ENCODE measurements around the gene IQCN.

Gene IQCN

GRCh38 chr19:18233224-18233825 lies 40.9 kb downstream of the IQCN start:
- no peak for TF ChIP-seq CTCF (IDR thresholded peaks at IDR 0.05; ENCODE audit: low read depth, low read length, missing control alignments)
- H3K4me3 ChIP-seq (replicated peaks; ENCODE audit: low read depth, low read length): no peak overlapping the region
- DNase-seq (ENCODE audit: extremely low read depth, low read depth): no peak

GRCh38 chr19:18232540-18233223 lies 41.6 kb downstream of the IQCN start:
- DNase-seq (ENCODE audit: extremely low read depth, low read depth): no peak
- no peak for TF ChIP-seq CTCF (IDR thresholded peaks at IDR 0.05; ENCODE audit: low read depth, low read length, missing control alignments)
- H3K4me3 ChIP-seq (replicated peaks; ENCODE audit: low read depth, low read length): no peak overlapping the region

GRCh38 chr19:18231775-18232174 lies 42.5 kb downstream of the IQCN start:
- no peak overlapping the region for H3K4me3 ChIP-seq (replicated peaks; ENCODE audit: low read depth, low read length)
- DNase-seq (ENCODE audit: extremely low read depth, low read depth): no peak
- no peak for TF ChIP-seq CTCF (IDR thresholded peaks at IDR 0.05; ENCODE audit: low read depth, low read length, missing control alignments)

- DNase-seq (ENCODE audit: extremely low read depth, low read depth): no peak
- H3K4me3 ChIP-seq (replicated peaks; ENCODE audit: low read depth, low read length): no peak overlapping the region
- TF ChIP-seq CTCF (IDR thresholded peaks at IDR 0.05; ENCODE audit: low read depth, low read length, missing control alignments): no peak
Measured at GRCh38 chr19:18230941-18231734, 43.1 kb downstream of the IQCN start.

GRCh38 chr19:18229915-18230314 lies 44.3 kb downstream of the IQCN start:
- TF ChIP-seq CTCF (IDR thresholded peaks at IDR 0.05; ENCODE audit: low read depth, low read length, missing control alignments): no peak
- no peak overlapping the region for H3K4me3 ChIP-seq (replicated peaks; ENCODE audit: low read depth, low read length)
- no peak for DNase-seq (ENCODE audit: extremely low read depth, low read depth)

- no peak overlapping the region for H3K4me3 ChIP-seq (replicated peaks; ENCODE audit: low read depth, low read length)
- DNase-seq (ENCODE audit: extremely low read depth, low read depth): no peak
- TF ChIP-seq CTCF (IDR thresholded peaks at IDR 0.05; ENCODE audit: low read depth, low read length, missing control alignments): peak; percentile 58
Measured at GRCh38 chr19:18229474-18229873, 44.8 kb downstream of the IQCN start.
